ENCODE data around the gene DAB1.

- TF ChIP-seq CTCF (IDR thresholded peaks at IDR 0.05; ENCODE audit: low read length) (no peak), EZH2 (IDR thresholded peaks at IDR 0.05; ENCODE audit: borderline replicate concordance, low read length) (no peak)
These were observed 39.5 kb upstream of the DAB1 start for GRCh38 chr1:57463343-57463742.

Measured in OCI-LY1 (cell line).